Kidney epithelial cell (primary cell): ENCODE data around the gene MARCOL. TPM values are rescaled to one million over a fixed set of nuclear protein-coding genes. Genes with fewer than 3 reads are reported as not detected.

Experiments
- DNase-seq: peaks from one replicate; pipeline ENCODE4 v3.0.0-alpha.2; 2010; ENCODE audit warnings: low read depth
- H3K27me3 ChIP-seq: 2 replicates; pipeline ENCODE4 v1.6.0; 2011; ENCODE audit warnings: low read length; ENCODE audit not compliant: control insufficient read depth, insufficient read depth
- H3K36me3 ChIP-seq: 2 replicates; pipeline ENCODE4 v1.5.1; 2011; ENCODE audit warnings: low read length; ENCODE audit not compliant: control insufficient read depth, insufficient read depth
- H3K4me3 ChIP-seq: 2 replicates; pipeline ENCODE4 v1.5.1; 2011; ENCODE audit warnings: low read depth, mild to moderate bottlenecking, control low read depth, low read length
- total RNA-seq: library from RNA; depleted of rRNA; stranded (reverse); fragments of >200 nt; gene quantifications from 2 replicates; pipeline ENCODE4 v1.2.3, GENCODE V29; 2015
- TF ChIP-seq, protein P1 (sequence below): IDR thresholded peaks from 2 replicates; pipeline ENCODE4 v1.5.1; 2011; ENCODE audit warnings: mild to moderate bottlenecking, moderate library complexity, low read length, control low read depth, inconsistent platforms; ENCODE audit not compliant: insufficient read depth, poor library complexity, severe bottlenecking

Gene MARCOL
- total RNA-seq, 1 donor from 2014 or later: not detected

- TF ChIP-seq, protein P1, sequence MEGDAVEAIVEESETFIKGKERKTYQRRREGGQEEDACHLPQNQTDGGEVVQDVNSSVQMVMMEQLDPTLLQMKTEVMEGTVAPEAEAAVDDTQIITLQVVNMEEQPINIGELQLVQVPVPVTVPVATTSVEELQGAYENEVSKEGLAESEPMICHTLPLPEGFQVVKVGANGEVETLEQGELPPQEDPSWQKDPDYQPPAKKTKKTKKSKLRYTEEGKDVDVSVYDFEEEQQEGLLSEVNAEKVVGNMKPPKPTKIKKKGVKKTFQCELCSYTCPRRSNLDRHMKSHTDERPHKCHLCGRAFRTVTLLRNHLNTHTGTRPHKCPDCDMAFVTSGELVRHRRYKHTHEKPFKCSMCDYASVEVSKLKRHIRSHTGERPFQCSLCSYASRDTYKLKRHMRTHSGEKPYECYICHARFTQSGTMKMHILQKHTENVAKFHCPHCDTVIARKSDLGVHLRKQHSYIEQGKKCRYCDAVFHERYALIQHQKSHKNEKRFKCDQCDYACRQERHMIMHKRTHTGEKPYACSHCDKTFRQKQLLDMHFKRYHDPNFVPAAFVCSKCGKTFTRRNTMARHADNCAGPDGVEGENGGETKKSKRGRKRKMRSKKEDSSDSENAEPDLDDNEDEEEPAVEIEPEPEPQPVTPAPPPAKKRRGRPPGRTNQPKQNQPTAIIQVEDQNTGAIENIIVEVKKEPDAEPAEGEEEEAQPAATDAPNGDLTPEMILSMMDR: no peak
- Histone ChIP-seq H3K27me3 (no peaks in the 10 kb centered on the region), H3K4me3 (no peak overlapping the region), H3K36me3 (no peaks in the 10 kb centered on the region)
- no peak for DNase-seq
These were observed 8.1 kb upstream of the MARCOL start for GRCh38 chr5:148230240-148230639.

DNA sequence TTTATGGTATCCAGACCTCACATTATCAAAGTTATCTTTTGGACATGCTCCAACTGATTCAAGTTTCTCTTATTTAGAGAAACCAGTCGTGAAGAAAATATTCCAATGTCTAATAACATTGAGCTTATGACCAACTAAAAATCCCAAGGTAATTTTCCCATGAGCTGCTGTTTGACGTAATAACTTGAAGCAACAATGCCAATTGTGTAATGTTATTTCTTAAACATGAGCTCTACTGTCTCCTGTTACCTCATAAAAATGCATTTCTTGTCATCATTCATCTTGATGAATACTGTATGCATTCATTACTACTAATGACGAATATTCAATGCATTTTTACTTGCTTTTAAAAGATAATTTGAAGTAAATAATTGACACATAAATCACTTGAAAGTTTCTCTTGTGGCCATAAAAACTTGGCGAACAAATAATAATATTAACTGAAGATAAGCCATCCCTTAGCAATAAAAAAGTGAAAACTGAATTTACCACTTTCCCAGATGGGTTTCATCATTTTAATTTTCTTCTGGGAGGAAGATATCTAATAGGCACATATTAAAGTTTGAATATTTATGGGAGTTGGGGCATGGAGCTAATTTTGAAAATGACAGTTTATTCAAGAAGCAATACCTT, 424 bp upstream of the MARCOL start:
- Histone ChIP-seq H3K4me3 (no peak overlapping the region), H3K36me3 (no peaks in the 10 kb centered on the region), H3K27me3 (no peaks in the 10 kb centered on the region)
- TF ChIP-seq, protein P1: no peak
- DNase-seq: no peak

DNA sequence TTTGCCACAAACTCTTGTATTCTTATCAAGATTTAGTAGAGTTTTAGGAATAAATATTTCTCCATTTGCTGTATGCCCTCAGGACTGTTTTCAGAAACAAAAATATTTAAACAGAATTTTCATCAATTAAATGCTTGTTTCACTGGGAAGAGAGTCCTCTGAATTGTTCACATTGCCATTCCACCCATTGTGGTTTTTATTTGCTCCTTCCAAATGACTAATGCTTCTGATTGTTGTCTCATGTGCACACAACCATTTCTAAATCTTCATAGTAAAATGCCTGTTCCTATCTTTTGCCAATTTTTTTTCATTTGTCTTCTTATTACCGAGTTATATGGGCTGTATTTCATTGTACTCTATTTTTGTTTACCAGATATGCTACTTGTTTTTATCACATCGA, 10.6 kb downstream of the MARCOL start:
- Histone ChIP-seq H3K4me3 (no peak overlapping the region), H3K27me3 (no peaks in the 10 kb centered on the region), H3K36me3 (no peaks in the 10 kb centered on the region)
- DNase-seq: no peak
- TF ChIP-seq, protein P1: no peak

GRCh38 chr5:148255456-148255855, 17.1 kb downstream of the MARCOL start:
- Histone ChIP-seq H3K36me3 (no peaks in the 10 kb centered on the region), H3K4me3 (no peak overlapping the region), H3K27me3 (no peaks in the 10 kb centered on the region)
- no peak for DNase-seq
- TF ChIP-seq, protein P1: no peak

GRCh38 chr5:148259288-148259687, 21.0 kb downstream of the MARCOL start:
- no peaks in the 10 kb centered on the region for H3K36me3 ChIP-seq
- no peaks in the 10 kb centered on the region for H3K27me3 ChIP-seq
- H3K4me3 ChIP-seq: no peak overlapping the region
- TF ChIP-seq, protein P1: no peak
- DNase-seq: no peak

- H3K4me3 ChIP-seq: no peak overlapping the region
- no peaks in the 10 kb centered on the region for H3K27me3 ChIP-seq
- TF ChIP-seq, protein P1: no peak
- H3K36me3 ChIP-seq: no peaks in the 10 kb centered on the region
- no peak for DNase-seq
These were observed 22.9 kb downstream of the MARCOL start for GRCh38 chr5:148261221-148261620.
